GM19035 (cell line): ENCODE measurements around the gene IFNL3.
"Not testable (repeated sequence)": the region's sequence is repeated elsewhere in the genome, so short reads cannot be mapped to it uniquely, and the experiment has no call there.

Experiments used
- ATAC-seq: cut with Tn5 transposase; IDR thresholded peaks from one replicate; pipeline ENCODE4 v1.9.1; 2021; ENCODE audit not compliant: unreplicated experiment

The IFNL3 gene

GRCh38 chr19:39218230-39219007, 26.4 kb downstream of the IFNL3 start:
- no peak for ATAC-seq

DNA sequence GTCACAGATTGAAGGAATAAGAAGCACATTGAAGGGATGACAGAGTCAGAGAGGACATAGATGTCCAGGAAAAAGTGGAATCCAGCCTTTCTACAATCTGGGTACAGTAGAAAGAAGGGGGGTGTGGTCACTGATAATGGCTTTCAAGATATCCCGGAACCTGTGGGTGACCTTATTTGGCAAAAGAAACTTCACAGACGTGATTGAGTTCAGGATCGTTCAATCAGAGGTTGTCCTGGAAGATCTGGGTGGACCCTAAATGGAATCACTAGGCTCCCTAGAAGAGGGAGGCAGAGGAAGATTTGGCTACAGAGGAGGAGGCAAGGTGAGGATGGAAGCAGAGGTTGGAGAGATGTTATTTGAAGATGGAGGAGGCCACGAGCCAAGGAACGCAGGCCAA, 27.7 kb downstream of the IFNL3 start:
- ATAC-seq: no peak

DNA sequence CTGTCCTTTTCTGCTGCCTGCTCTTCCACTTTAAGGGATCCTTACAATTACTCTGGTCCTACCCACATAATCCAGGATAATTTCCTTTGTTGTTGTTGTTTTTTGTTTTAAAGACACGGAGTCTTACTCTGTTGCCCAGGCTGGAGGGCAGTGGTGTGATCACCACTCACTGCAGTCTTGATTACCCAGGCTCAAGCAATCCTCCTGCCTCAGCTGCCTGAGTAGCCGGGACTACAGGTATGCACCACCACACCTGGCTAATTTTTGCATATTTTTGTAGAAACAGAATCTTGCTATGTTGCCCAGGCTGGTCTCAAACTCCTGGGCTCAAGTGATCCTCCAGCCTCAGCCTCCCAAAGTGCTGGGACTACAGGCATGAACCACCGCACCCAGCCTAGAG, 29.5 kb downstream of the IFNL3 start:
- ATAC-seq: not testable (repeated sequence)

- ATAC-seq: no peak
These were observed 32.4 kb downstream of the IFNL3 start for GRCh38 chr19:39212375-39212742.

- no peak for ATAC-seq
These were observed 33.0 kb downstream of the IFNL3 start for GRCh38 chr19:39211731-39212374.

GRCh38 chr19:39209196-39209595, 35.6 kb downstream of the IFNL3 start:
- ATAC-seq: no peak

DNA sequence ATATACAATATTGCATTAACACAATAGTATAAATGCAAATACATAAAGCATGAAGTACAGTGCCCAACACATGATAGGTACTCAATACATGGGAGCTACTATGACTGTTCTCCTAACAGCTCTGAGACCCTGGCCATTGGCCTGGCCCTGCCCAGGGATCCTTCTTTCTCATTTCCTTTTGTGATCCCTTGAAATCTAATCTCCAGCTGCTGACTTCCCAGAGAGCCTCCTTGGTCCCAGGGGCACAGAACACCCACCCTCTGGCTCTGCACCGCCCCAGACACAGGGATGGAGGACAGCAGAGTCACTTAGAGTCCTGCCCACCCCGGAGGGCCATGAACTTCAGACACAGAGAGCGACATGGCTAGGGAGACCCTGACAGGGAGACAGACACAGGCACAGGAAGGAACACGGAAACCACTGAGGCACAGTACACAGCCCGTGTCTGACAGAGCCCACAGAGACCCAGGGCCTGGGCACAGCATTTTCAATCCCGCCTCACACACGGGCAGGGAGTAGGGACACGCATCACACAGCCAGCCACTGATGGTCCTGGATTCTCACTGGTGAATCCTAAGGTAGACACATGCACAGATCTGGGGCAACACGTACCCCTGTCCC, 36.5 kb downstream of the IFNL3 start:
- no peak for ATAC-seq

DNA sequence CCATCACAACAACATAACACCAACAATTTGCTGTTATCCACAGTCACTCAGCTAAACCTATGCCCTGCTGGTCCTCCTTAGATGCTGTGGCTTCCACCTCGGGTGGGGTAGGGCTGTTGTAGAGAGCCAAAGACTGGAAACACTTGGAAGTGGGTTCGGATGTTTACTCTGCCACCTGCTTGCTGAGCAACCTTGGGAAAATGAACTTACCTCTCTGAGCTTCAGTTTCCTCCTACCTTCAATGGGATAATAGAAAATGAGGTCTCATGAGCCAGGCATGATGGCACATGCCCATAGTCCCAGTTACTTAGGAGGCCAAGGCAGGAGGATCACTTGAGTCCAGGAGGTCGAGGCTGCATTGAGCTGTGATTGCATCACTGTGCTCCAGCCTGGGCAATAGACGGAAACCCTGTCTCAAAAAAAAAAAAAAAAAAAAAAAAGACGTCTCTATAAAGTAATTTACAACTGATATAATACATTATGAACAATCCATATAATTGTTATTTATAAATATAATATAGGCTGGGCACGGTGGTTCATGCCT, 37.4 kb downstream of the IFNL3 start:
- no peak for ATAC-seq

DNA sequence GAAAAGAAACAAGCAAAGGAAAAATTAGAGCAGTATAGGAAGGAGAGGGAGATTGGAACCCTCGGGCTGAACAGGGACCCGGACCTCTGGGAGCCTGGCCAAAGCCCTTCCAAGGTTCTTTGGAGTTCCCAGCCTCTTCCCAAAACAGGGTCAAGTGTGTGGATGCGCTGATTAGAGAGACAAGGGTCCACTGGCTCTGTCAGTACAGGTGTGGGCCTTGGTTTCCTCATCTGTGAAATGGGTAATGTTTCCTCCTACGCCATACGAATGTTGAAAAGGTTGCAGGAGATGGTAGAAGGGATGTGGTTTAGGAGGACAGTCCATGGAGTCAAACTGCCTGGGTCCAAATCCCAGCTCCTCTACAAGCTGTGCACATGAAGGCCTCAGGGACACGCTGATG, 38.7 kb downstream of the IFNL3 start:
- no peak for ATAC-seq

DNA sequence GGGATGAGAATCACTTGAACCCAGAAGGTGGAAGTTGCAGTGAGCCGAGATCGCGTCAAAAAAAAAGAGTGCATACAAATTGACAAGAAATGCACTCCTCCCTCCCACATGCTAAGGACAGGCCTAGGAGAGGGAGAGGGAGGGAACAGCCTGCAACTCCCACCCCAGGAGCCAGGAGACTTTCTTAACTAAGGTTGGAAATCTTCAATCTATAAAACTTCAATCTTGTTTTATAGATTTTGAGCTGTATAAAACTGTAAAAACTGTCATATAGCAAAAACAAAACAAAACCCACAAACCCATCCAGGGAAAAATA, 39.4 kb downstream of the IFNL3 start:
- no peak for ATAC-seq

- no peak for ATAC-seq
These were observed 41.1 kb downstream of the IFNL3 start, which contains the start of gene SYCN for GRCh38 chr19:39203372-39204341. Gene SYCN (minus strand): TSS chr19:39204263. CDS start chr19:39204254, 9 bp downstream.

GRCh38 chr19:39202998-39203355, 41.8 kb downstream of the IFNL3 start:
- ATAC-seq: no peak

GRCh38 chr19:39200803-39201115, 44.0 kb downstream of the IFNL3 start:
- no peak for ATAC-seq

GRCh38 chr19:39200066-39200802, 44.6 kb downstream of the IFNL3 start:
- ATAC-seq: no peak

DNA sequence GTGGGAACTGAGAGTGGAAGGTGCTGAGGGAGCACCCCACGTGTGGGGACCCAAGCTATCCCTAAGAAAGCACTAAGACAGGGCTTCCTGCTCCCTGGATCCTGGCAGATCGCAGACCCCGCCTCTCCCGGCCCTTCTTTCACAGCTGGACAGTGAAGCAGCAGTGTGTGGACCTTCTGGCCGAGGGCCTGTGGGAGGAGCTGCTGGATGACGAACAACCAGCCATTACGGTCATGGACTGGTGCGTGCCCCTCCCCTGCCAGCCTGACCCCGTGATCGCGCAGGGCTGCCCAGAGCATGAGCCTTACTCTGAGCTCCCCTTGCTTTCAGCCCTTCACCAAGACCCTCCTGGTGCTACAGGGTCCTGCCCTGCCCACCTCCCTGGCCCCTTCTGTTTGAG, 45.8 kb downstream of the IFNL3 start:
- no peak for ATAC-seq

DNA sequence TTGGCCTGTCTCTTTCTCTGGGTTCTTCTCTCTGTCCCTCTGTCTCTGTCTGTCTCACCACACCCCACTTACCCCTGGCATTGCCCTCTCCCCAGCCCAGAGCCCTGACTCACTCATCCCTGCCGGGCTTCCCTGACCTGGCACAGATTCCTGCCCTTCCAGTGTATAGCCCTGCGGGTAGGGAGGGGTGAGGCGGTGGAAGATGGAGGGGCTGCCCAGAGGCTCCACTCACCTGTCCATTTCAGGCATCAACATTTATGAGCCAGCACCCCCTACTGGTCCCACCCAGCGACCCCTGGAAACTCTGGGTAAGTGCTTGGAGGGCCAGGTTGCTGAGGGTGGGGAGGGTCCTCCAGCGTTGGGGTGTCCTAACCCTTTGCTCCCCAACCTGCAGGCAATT, 47.0 kb downstream of the IFNL3 start:
- ATAC-seq: no peak

DNA sequence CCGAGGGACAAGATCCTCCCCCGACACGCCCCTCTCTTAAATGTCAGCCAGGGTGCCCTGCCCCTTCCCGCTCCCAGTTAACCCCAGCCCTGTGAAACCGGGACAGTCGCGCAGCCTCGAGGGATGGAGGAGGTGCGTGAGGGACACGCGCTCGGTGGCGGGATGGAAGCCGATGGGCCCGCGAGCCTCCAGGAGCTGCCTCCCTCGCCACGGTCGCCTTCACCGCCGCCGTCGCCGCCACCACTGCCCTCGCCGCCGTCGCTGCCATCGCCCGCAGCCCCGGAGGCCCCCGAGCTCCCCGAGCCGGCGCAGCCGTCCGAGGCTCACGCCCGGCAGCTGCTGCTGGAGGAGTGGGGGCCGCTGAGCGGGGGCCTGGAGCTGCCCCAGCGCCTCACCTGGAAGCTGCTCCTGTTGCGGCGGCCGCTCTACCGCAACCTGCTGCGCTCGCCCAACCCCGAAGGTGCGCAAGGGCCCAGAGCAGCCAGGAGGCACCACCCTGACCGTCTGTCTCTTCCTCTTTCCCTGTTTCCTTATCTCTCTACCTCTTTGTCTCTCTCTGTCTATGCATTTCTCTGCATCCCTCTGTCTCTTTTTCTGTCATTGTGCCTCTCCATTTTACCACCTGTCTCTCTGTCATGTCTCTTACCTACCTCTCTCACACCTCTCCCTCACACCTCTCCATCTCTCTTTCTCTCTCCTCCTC, 47.8 kb downstream of the IFNL3 start, which contains the start of gene NCCRP1:
NCCRP1 (plus strand) TSS at position 105 of the 703 bp plus-strand sequence; CDS start at position 124, 19 bp downstream.
- no peak for ATAC-seq

DNA sequence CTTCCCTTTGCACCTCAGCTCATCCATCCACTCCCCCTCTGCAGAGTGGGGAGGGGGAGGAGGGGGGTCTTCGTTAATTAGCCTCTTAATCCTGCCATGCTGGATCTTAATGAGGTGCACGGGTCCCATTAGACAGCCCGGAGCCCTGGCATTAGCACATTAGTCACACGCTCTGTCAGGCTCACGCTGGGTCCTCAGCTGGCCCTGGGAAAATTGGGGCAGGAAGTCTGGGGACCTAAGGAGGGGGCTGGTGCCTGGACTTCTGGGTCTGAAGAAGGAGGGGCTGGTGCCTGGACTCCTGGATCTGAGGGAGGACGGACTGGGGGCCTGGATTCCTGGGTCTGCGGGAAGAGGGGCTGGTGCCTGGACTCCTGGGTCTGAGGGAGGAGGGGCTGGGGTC, 48.5 kb downstream of the IFNL3 start:
- ATAC-seq: no peak

- ATAC-seq: no peak
These were observed 49.1 kb downstream of the IFNL3 start for GRCh38 chr19:39195755-39196154.
